ENCODE data around the gene ARF3. TPM values are rescaled to one million over a fixed set of nuclear protein-coding genes. Genes with fewer than 3 reads are reported as not detected.
A peak's percentile ranks its signal among the peaks of the same experiment; 100 is the strongest.

Gene ARF3
- total and polyA plus RNA-seq, 2 of the 13 experiments (the other 11 are each of a cell fraction or from before 2014, with no cell fraction given) = 53.8 to 57.9 TPM

- peak; percentile 68; the same call in 1 of the 2 replicates for TF ChIP-seq SALL1 (CRISPR knock-in tag; IDR thresholded peaks at IDR 0.05)
- no peak for TF ChIP-seq ZNF253 (CRISPR knock-in tag; IDR thresholded peaks at IDR 0.05; ENCODE audit: borderline replicate concordance)
- TF ChIP-seq CSRNP1 (CRISPR knock-in tag; IDR thresholded peaks at IDR 0.05) = peak; percentile 49; the same call in 1 of the 2 replicates
- no peak for TF ChIP-seq DR1 (CRISPR knock-in tag; IDR thresholded peaks at IDR 0.05)
- no peak for TF ChIP-seq ATF3 (CRISPR knock-in tag; IDR thresholded peaks at IDR 0.05)
- TF ChIP-seq HHEX (CRISPR knock-in tag; IDR thresholded peaks at IDR 0.05) = peak; percentile 99
- peak; percentile 93 for TF ChIP-seq PAXIP1 (CRISPR knock-in tag; conservative IDR thresholded peaks at IDR 0.05)
- peak; percentile 96 for TF ChIP-seq FOXP4 (CRISPR knock-in tag; IDR thresholded peaks at IDR 0.05)
- no peak for TF ChIP-seq EED (CRISPR knock-in tag; IDR thresholded peaks at IDR 0.05)
- no peak for TF ChIP-seq JDP2 (CRISPR knock-in tag; IDR thresholded peaks at IDR 0.05; ENCODE audit: borderline replicate concordance)
- 0 out of 2 replicates have a peak, but pooled peaks have one; percentile 49 for TF ChIP-seq SATB2 (CRISPR knock-in tag; IDR thresholded peaks at IDR 0.05)
- no peak for TF ChIP-seq ZNF354B (CRISPR knock-in tag; IDR thresholded peaks at IDR 0.05)
- peak; percentile 94 for TF ChIP-seq ZGPAT (CRISPR knock-in tag; IDR thresholded peaks at IDR 0.05)
- no peak for TF ChIP-seq ATF7 (IDR thresholded peaks at IDR 0.05)
- TF ChIP-seq ATF7 (CRISPR knock-in tag; IDR thresholded peaks at IDR 0.05) = no peak
- no peak for TF ChIP-seq PLRG1 (conservative IDR thresholded peaks at IDR 0.05)
- no peak for TF ChIP-seq CENPX (CRISPR knock-in tag; IDR thresholded peaks at IDR 0.05)
- no peak for TF ChIP-seq CHD2 (IDR thresholded peaks at IDR 0.05; ENCODE audit: low read depth, low read length)
- TF ChIP-seq CEBPB (IDR thresholded peaks at IDR 0.05; ENCODE audit: borderline replicate concordance, low read depth, low read length) = peak; percentile 36; the same call in 1 of the 2 replicates
- no peak for TF ChIP-seq ELF1 (CRISPR knock-in tag; IDR thresholded peaks at IDR 0.05)
- peak; percentile 44; the same call in 1 of the 2 replicates for TF ChIP-seq ZNF362 (CRISPR knock-in tag; IDR thresholded peaks at IDR 0.05; ENCODE audit: borderline replicate concordance)
- no peak; the same call in 1 of the 2 replicates for TF ChIP-seq ZNF878 (CRISPR knock-in tag; IDR thresholded peaks at IDR 0.05)
Measured at GRCh38 chr12:48910196-48910595, 47.1 kb downstream of the ARF3 start (continued).

All from HepG2 (cell line).